ENCODE results near the gene POP4.

GRCh38 chr19:29612801-29613595 is 6.9 kb downstream of the POP4 start:
- TF ChIP-seq CTCF (IDR thresholded peaks at IDR 0.05), result no peak
- no peak for TF ChIP-seq POLR2A (IDR thresholded peaks at IDR 0.05)

All from thyroid gland (tissue), 4 donors.